Measurements from ENCODE around the gene VGF. TPM values are rescaled to one million over a fixed set of nuclear protein-coding genes. Genes with fewer than 3 reads are reported as not detected.

VGF gene
- total and polyA plus RNA-seq, 2 experiments from 2014 or later: 3.0 to 4.4 TPM

- H3K79me2 ChIP-seq (replicated peaks; ENCODE audit: insufficient read depth): peaks cover 14% of the 10 kb centered on the region
- H3K4me1 ChIP-seq (ENCODE audit: insufficient read depth): peaks cover 33% of the 10 kb centered on the region
- Mint-ChIP-seq H3K9me3 (peaks cover 11% of the 10 kb centered on the region; the same call in 2 of the 3 replicates), H3K27me3 (ENCODE audit: insufficient read depth, low read depth, poor library complexity) (peaks cover 30% of the 10 kb centered on the region), H3K27ac (peak overlapping the region; percentile 0; the same call in 1 of the 2 replicates), H3K36me3 (ENCODE audit: low read depth) (peaks cover 23% of the 10 kb centered on the region), H3K4me1 (peaks cover 39% of the 10 kb centered on the region), H3K4me3 (peak overlapping the region; percentile 80)
- peaks cover 12% of the 10 kb centered on the region; the same call in 1 of the 2 replicates for H3K27me3 ChIP-seq (ENCODE audit: insufficient read depth)
- peak overlapping the region; percentile 99 for H3K4me2 ChIP-seq
- ATAC-seq (no peak), DNase-seq (ENCODE audit: low spot score) (peak; percentile 18)
- no peaks in the 10 kb centered on the region; the same call in 1 of the 2 replicates for H3K36me3 ChIP-seq (ENCODE audit: insufficient read depth)
- peaks cover 4% of the 10 kb centered on the region; the same call in 1 of the 2 replicates for H3K9me2 ChIP-seq (ENCODE audit: insufficient read depth)
- H3K27ac ChIP-seq (ENCODE audit: low read depth): no peak overlapping the region
- H2AFZ ChIP-seq: peak overlapping the region; percentile 38; the same call in 1 of the 2 replicates
- H3F3A ChIP-seq (replicated peaks; ENCODE audit: low read depth): peaks cover 22% of the 10 kb centered on the region
- peak overlapping the region; percentile 79 for H3K4me3 ChIP-seq
- TF ChIP-seq EZH2 (IDR thresholded peaks at IDR 0.05; ENCODE audit: low read depth, unreplicated experiment): no peak
- TF ChIP-seq REST (IDR thresholded peaks at IDR 0.05; ENCODE audit: unreplicated experiment): no peak
- no peaks in the 10 kb centered on the region for H4K20me1 ChIP-seq (replicated peaks; ENCODE audit: insufficient read depth)
Observed at GRCh38 chr7:101155303-101155702, 10.1 kb downstream of the VGF start.

DNA sequence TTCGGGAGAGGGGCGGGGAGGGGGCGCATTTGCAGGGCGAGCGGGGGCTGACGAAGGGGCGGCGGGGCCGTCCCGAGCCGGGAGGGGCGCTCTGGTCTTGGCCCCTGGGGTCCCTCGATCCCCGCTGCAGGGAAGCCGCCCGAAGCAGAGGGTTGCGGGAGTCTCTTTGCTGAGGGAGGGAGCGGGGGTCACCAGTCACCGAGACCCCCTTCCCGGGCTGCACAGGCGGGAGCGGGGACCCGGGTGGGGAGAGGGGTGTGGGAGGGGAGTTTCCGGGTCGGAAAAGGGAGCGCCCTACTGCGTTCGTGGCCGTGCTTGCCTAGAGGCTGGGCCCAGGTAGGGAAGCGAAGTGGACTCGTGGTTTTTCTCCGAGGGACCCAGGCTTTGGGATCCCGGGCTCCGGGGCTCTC, 10.7 kb downstream of the VGF start:
- no peaks in the 10 kb centered on the region; the same call in 1 of the 2 replicates for H3K36me3 ChIP-seq (ENCODE audit: insufficient read depth)
- Mint-ChIP-seq H3K27me3 (ENCODE audit: insufficient read depth, low read depth, poor library complexity) (peaks cover 31% of the 10 kb centered on the region), H3K4me3 (peak overlapping the region; percentile 80), H3K36me3 (ENCODE audit: low read depth) (peaks cover 23% of the 10 kb centered on the region), H3K9me3 (peaks cover 11% of the 10 kb centered on the region; the same call in 2 of the 3 replicates), H3K4me1 (peaks cover 33% of the 10 kb centered on the region), H3K27ac (no peak overlapping the region)
- DNase-seq (ENCODE audit: low spot score) (peak; percentile 48), ATAC-seq (peak; percentile 44)
- H3K79me2 ChIP-seq (replicated peaks; ENCODE audit: insufficient read depth): peaks cover 14% of the 10 kb centered on the region
- peaks cover 22% of the 10 kb centered on the region for H3F3A ChIP-seq (replicated peaks; ENCODE audit: low read depth)
- H3K27me3 ChIP-seq (ENCODE audit: insufficient read depth): peaks cover 12% of the 10 kb centered on the region; the same call in 1 of the 2 replicates
- no peak; the same call in 1 of the 2 replicates for TF ChIP-seq POLR2AphosphoS5 (IDR thresholded peaks at IDR 0.05; ENCODE audit: low read depth)
- TF ChIP-seq, protein P1, sequence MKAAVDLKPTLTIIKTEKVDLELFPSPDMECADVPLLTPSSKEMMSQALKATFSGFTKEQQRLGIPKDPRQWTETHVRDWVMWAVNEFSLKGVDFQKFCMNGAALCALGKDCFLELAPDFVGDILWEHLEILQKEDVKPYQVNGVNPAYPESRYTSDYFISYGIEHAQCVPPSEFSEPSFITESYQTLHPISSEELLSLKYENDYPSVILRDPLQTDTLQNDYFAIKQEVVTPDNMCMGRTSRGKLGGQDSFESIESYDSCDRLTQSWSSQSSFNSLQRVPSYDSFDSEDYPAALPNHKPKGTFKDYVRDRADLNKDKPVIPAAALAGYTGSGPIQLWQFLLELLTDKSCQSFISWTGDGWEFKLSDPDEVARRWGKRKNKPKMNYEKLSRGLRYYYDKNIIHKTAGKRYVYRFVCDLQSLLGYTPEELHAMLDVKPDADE (IDR thresholded peaks at IDR 0.05): no peak
- TF ChIP-seq EZH2 (IDR thresholded peaks at IDR 0.05; ENCODE audit: low read depth, unreplicated experiment): no peak
- TF ChIP-seq NANOG (IDR thresholded peaks at IDR 0.05; ENCODE audit: borderline replicate concordance): no peak
- H4K20me1 ChIP-seq (replicated peaks; ENCODE audit: insufficient read depth): no peaks in the 10 kb centered on the region
- peak overlapping the region; percentile 79 for H3K4me3 ChIP-seq
- H3K9me2 ChIP-seq (ENCODE audit: insufficient read depth): peaks cover 4% of the 10 kb centered on the region; the same call in 1 of the 2 replicates
- no peak overlapping the region for H3K27ac ChIP-seq (ENCODE audit: low read depth)
- peak overlapping the region; percentile 38 for H2AFZ ChIP-seq
- H3K4me2 ChIP-seq: peak overlapping the region; percentile 99
- H3K4me1 ChIP-seq (ENCODE audit: insufficient read depth): peaks cover 30% of the 10 kb centered on the region
